GM03348 (cell line): ENCODE results near the gene NRXN3.

Experiments
- DNase-seq: peaks from one replicate; pipeline ENCODE4 v3.0.0; 2012; ENCODE audit warnings: low spot score

NRXN3 gene

DNA sequence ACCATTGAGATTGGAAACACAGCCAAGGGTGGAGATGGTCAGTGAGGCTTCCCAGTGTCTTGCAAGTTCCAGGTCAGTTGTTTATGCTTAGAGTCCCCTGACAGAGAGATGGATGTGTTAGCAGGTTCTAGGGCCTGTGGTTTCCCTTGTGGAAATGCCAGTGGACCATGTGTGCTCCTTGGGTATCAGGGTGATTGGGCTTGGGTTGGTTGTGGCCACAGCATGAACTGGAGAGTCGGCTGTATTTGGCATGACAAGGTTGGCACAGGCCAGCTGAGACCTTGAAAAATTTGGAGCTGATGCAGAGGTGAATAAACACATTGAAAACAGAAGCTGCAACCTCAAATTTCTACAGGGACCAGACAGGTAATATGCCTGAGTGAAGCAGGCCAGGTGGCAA lies 1373.2 kb downstream of the NRXN3 start:
- DNase-seq, result no peak

DNA sequence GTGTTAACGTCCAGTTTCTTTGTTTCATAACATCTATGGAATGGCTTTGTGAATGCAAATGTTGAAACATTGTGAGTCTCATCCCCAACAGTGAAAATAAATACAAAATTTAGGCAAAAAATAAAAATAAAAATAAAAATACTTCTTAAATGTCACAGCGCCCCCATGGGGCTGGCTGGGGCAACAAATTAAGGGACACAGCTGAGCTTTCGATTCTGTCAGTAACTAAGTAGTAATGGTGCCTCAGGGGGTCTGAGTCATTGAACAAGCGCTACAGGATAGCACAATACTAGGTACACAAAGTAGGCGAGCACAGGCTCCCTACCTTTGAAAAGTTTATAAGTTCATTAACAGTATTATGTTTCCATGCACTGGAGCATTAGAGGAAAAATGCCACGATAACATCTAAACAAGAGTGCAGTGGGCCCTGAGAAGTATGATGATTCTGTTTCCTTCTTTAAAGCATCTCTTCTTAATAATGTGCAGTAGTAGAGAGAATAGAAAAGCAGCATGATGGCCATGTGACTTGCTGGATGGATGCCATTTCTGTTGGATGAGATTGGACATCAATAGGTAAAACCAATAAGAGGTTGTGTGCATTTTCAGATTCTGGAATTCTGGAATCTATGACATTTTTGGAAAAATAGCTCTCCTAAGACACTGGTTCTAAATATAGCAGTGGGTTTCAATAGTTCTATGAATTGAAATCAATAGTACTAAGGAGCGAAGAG lies 1374.0 kb downstream of the NRXN3 start:
- peak; percentile 27 for DNase-seq

DNA sequence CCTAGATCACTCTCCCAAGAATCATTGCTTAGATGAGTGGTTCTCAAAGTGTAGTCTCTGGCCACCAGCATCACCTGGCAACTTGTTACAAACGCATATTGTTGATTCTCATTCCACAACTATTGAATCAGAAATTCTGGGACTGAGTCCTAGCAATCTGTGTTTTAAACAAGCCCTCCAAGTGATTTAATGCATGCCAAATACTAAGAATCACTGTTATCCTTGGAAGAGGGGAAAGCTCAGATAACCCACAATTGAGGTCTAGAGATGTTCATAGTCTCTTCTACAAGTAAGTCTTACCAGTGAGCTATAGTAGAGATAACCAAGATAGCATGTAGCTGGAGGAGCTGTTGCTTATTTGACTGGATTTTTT lies 1374.5 kb downstream of the NRXN3 start:
- DNase-seq, result peak; percentile 37

DNA sequence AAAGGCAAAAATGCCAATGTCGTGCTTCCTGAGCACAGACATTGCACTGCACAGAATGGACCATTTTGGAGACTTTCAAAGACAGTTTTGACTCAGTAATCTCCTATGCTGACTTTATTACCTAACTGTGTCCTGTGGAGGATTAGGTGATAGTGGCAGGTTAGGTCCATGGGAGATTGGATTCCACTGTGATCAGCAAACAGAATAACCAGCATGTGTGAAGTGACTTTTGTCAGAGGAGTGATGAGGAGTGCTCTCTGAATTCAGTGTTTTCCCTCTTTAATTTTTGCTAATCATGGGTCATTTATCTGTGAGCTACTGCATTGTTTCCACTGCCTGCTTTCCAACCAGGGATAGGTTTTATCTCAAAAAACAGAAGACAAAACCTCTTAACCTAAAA lies 1378.7 kb downstream of the NRXN3 start:
- no peak for DNase-seq

DNA sequence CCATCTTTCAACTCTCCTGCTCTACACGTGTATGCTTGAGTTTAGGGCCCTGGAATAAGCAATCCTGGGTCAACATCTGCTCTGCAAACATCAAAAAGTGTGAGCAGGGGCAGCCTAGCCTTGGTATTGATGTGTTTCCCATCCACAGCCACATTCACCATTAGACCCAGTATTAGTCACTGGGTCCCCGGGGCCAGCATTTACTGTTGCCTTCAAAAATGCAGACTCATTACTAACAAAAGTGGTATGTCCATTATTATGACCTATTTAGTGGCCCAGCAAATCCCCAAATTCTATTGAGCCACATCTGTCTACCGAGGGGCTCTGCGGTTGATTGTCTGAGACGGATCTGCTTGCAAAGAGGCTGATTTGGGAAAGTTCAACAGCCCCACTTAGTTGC lies 1379.3 kb downstream of the NRXN3 start:
- peak; percentile 26 for DNase-seq

DNA sequence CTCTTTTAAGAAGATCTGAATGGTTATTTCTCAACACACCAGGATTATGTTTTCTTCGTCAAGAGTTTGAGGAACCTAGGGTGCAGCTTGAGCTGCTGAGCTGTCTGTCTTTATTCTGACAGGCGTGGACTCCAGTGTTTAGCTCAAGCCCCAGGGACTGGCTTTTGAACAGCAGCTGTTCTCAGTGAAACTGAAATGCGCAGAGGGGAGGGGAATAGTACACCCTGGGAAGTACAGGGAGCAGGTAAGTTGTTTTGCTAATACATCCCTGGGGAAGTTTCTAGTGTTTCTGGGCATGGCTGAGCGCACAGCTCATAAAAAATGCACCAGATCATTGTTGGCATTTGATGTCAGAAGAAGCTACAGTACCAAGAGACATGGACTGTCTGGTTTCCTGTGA lies 1381.3 kb downstream of the NRXN3 start:
- DNase-seq, result no peak

DNA sequence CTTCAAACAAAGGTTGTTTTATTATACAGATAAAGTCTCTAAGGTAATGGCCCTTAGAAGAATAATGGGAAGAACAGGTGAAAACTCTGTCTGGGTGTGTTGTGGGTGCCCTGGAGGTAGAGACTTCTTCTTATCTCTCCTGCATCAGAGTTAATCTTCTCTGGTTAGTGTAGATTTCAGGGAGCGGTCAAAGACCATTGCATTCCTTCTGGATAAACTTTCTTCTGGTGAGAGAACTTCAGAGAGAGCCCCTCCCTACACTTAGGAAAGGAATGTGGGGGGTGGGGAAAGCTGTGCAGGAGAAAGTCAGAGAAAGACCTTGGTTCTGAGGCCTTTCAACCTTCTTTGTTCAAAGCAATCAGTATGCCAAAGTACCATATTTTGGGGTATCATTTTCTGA lies 1382.6 kb downstream of the NRXN3 start:
- no peak for DNase-seq

DNA sequence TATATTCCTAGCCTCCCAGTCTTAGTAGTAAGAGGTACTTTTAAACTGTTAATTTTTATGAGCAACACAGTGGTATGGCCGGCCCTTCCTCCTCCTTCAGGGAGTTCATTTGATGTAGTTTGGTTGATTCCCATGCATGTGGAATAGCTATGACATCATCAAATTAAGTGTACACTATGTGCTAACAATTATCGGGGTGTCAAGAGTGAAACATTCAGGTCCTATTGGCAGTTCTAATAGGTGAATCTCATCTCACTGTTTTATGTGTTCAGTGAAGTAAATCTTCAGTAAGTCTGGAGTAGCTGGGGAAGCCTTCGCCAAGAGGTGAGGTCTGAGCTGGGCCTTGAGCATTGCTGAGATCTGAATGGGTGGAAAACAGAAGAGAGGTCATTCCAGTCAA lies 1384.6 kb downstream of the NRXN3 start:
- no peak for DNase-seq

DNA sequence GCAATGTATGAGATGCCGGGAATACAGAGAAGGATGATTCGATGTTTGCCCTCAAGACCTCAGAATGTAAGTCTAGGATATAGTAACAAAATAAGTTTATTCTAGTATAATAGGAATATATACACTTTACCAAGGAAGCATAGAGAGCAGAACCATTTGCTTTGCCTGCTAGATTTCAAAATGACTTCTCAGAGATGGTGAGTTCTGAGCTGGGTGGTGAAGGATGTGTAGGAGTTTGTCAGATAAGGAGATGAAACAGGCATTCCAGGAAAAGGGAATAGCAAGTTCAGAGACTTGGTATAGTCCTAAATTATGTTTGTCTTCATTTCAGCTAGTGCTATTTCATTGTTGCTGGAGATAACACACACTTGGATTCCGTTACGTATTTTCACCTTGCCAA lies 1385.3 kb downstream of the NRXN3 start:
- no peak for DNase-seq

DNA sequence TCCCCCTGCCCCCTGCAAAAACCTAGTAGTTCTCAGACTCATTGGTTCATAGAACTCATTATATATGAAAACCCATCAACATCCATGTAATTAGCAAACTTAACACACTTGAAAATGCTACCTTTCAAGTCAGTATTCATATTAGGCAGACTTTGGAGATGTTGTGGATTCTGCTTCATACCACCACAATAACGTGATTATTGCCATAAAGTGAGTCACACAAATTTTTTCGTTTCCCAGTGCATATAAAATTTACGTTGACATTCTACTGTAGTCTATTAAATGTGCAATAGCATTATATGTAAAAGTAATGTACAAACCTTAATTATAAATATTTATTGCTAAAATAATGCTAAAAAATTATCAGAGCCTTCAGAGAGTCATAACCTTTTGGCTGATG lies 1387.1 kb downstream of the NRXN3 start:
- no peak for DNase-seq

DNA sequence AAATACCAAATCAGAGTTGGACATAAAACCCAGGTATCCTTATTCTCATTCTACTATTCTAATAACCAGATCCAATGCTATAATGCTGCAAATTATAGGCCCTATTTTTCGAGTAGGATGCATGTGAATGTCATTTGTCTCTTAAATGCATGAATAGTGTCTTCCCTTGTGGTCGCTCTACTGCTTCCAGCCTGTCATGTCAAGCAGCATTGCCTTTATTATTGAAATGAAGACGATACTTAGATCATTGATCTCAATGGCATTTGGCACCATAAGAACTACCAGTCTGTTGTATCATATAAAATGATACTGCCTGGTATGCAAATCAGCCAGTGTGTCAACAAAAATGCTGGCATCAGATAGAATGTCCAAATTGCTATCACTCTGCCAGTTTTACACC lies 1392.0 kb downstream of the NRXN3 start:
- DNase-seq, result no peak

DNA sequence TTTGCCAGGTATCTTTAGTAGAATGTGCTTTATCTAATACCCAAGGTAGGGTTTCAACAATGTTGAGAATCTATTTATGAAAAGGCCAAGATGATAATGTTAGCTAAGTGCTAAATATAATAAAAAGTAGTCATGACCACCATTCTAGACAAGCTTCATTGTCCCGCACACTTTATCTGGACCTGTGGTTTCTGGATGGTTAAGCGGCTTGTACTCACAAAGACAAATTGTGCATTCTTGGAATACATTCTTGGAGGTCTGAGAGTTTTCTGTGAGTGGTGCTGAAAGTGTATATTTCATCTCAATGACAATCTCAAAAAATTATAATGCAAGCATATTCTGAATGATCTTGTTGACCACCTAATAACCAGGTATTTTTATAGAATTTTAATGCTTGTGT lies 1394.2 kb downstream of the NRXN3 start:
- no peak for DNase-seq

DNA sequence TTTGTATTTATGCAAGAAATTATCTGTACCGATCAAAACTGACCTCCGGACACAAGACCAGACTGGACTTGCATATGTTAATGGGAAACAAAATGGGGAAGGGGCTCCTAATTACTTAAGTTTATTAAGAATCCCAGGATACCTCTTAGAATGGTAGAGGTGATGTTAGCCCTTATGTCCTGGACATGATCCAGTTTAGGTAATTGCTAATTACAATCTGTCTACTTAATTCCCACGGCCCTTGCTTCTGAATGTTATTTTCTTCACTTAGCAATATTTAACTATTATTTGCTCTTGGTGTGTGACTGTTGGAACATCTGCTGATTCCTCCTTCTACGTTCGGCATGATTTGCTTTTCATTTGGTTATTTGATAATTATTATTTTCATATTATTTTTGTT lies 1397.1 kb downstream of the NRXN3 start:
- DNase-seq, result no peak

DNA sequence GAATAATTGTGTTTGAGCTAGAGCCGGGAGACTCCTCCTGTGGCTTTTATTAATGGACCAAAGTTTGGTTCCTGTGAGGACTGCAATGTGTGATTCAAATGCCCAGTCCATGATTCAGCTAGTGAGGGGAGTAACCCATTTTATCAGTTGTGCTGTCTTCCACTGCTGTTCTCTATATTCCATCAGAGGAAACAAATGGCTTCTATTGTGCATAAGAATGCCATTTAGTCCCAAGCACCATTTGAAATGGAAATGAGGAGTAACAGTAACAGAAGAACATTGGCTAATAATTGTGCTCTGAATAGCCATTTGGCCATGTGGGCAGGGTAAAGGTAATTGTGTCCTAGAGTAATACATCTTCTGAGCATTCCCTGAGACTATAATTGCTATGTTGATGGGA lies 1398.4 kb downstream of the NRXN3 start:
- no peak for DNase-seq

DNA sequence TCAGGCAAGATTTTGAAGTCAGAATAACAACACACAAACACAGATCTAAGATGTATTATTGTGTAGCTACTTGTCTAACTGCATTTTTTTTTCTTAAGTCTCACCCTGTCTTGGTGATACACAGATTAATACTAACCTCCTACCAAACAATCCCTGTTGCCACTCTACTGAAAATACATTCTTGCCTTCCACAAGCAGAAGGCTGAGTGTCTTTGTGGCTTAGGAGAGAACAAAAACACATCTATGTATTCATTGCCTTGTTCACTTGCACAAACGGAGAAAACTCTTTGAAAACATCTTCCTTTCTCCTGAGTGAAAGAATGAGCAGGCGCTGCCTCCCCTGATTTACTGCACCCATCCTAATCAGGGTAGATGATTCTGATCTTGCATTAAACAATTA lies 1398.9 kb downstream of the NRXN3 start:
- DNase-seq, result no peak

DNA sequence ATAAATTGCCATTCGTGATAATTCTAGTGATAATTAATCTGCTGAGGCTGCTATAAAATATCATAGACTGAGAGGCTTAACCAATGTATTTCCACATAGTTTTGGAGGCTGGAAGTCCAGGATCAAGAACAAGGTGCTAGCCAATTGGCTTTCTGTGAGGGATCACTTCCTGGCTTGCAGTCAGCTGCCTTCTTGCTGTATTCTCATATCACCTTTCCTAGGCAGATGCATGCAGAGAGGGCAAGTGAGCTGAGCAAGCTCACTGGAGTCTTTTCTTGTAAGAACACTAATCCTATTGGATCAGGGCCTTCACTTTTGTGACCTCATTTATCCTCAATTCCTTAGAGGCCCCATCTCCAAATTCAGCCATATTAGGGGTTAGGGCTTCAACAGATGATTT lies 1400.5 kb downstream of the NRXN3 start:
- DNase-seq, result no peak

DNA sequence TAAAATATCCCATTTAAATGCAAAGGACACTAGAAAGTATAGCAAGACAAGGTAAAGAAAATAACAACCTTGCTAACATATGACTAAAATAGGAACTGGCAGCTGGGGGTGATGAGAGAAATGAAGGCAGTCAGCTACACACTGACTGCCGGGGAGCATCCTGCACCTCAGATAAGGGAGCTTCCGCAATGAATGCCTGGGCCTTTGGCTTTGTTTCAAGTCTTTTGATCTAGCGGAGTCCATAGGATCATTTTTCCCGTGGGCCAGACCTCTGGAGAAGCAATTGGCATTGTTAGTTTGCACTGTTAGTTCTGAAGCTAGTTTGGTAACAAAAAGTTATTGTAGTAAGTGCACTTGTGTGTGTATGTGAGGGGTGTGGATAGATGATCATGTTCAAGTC lies 1401.2 kb downstream of the NRXN3 start:
- DNase-seq, result no peak

DNA sequence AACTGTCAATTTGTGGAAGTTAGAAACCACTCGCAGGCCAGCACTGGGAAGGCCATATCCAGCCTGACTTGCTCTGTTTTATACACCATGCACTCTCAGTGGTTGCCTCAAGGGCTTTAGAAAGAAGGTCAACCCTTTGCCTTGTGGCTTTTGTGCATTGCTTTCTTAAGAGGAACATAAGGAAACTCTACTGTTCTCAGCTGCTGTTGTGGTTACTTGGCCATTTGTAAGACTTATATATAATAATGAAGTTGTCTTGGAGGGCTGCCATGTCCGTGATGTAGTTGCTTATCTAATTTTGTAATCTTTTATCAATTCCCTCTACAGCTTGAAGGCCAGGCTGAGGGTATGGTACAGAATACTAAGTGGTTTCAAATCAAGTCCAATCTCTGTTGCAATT lies 1403.3 kb downstream of the NRXN3 start:
- DNase-seq, result no peak

DNA sequence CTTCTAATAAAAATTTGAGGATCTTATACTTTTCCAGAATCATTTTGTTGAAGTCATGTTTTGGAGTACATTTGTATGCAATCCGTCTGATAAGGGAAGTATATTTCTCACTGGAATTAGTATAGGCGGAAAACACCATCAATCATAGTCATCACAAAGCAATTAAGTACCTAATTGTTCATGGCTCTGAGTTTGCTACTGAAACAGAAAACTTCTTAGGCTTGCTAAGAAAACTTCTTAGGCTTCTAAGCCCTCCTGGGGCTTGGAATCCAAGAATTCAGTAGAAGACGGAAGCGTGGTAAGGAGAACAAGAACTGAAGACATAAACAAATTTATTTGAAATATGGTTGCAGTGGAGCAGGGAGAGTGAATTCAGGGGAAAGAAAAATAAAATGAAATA lies 1404.9 kb downstream of the NRXN3 start:
- DNase-seq, result no peak

DNA sequence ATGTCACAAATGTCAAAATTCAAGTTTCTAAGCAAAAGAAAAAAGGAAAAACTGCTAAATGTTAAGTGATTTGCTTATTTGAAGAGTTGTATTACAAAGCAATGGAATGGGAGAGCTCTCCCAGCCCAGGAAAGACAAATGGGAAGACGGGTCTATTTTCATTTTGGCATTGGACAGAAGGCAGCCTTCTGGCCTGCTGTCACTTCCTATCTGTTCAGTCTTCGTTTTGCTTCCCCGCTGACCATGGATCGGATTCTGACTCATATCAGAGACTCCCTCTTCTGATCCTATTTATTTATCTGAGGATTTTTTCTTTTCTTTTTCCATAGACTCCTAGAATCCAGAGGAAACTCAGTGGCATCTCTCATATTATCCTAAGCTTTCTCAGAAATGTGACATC lies 1406.3 kb downstream of the NRXN3 start:
- no peak for DNase-seq

DNA sequence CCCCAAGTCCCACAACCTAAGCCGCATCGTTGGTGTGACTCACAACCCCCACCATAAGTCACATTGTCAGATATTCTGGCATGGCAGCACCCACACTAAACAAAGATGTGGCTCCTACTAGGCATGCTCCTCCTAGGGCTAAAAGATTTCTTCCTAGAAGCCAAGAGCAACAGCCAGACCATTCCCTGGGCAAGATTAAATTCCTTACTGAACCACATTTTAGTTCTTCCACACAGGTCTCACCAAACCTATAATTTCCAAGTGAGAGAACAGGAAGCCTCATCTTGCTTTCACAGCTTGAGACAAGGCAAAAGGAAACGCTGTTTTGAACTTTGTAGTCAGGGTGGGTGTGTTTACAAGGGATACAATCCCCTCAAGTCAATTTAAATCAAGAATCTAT lies 1408.3 kb downstream of the NRXN3 start:
- DNase-seq, result no peak

DNA sequence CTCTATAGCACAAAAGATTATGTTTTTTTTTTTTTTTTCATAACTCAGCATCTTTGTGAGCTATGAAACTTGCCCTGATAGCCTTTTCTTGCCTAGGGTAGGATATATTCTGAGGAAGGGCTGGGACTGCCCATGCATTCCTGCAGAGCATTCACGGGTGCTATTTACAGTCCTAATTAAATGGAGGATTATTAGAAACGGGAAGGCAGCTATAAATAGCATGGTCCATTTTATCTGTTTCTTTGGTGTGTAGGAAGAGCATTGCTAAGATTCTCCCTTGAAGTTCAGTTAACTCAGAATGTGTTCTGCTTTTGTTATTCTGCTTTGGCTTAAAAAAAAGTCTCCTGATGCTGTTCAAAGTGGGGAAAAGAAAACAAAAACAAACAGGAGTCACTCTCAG lies 1410.2 kb downstream of the NRXN3 start:
- no peak for DNase-seq

DNA sequence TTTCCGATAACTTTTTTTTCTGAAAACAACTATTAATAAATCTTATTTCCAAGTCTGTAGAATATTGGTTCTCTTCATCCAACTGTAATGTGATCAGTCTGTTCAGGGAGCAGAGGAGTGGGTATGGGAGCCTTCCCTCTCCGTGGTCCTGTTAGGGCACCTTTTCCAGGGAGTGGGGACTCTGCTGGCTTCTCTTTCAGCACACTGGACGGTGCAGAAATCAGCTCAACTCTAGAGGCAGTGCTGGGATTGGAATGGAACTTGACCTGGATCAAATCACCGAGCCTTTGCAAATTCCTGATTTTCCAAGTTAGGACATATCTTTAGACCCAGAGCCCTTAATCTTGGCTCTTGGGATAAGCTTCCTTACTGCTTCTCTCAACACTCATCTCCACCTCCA lies 1410.7 kb downstream of the NRXN3 start:
- DNase-seq, result no peak

DNA sequence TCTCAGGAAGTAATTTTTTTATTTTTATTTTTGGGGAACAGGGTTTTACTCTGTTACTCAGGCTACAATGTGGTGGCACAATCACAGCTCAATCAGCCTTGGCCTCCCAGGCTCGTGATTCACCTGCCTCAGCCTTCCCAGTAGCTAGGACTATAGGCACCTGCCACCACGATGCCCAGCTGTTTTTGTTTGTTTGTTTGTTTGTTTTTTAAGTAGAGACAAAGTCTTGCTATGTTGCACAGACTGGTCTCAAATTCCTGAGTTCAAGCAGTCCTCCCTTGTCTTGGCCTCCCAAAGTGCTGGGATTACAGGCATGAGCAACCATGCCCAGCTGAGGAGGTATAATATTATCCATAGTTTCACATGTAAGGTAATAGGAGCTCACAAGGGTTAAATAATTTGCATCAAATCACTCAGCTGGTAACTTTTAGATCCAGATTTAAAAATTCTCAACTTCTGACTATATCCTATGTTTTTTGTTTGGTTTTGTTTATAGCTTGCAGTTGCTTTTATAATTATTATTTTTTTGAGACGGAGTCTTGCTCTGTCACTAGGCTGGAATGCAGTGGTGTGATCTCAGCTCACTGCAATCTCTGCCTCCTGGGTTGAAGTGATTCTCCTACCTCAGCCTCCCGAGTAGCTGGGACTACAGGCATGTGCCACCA lies 1411.9 kb downstream of the NRXN3 start:
- no peak for DNase-seq
